H1 (cell line): ENCODE data around the gene MAGI2.

Source experiments
- BCL11A ChIP-seq, 2 experiments: IDR thresholded peaks; one replicate each; pipeline ENCODE4 v1.6.1; 2011; ENCODE audit warnings: low read depth in 2 of 2, low read length in 2 of 2, mild to moderate bottlenecking in 2 of 2
- CBX8 ChIP-seq: fragments of 300-800, 300-1000 bp; sonication (generic); IDR thresholded peaks from 2 replicates; pipeline ENCODE4 v1.7.1; 2016; ENCODE audit warnings: low read depth, low read length, borderline replicate concordance
- CTCF ChIP-seq, 3 experiments: IDR thresholded peaks; 1 replicate in 2 of 3; 2 replicates in 1 of 3; pipeline versions ENCODE4 v1.5.1 to v1.6.1; 2011; ENCODE audit warnings: low read length in 3 of 3, mild to moderate bottlenecking in 3 of 3, inconsistent platforms in 2 of 3, low read depth in 1 of 3, moderate library complexity in 1 of 3; ENCODE audit not compliant: insufficient read depth in 1 of 3; ENCODE audit errors: control extremely low read depth in 1 of 3
- EP300 ChIP-seq, 2 experiments: IDR thresholded peaks; 1 replicate in 1 of 2; 2 replicates in 1 of 2; pipeline ENCODE4 v1.6.1; 2011 to 2012; ENCODE audit warnings: low read depth in 2 of 2, low read length in 2 of 2, mild to moderate bottlenecking in 2 of 2, borderline replicate concordance in 1 of 2, inconsistent platforms in 1 of 2, moderate library complexity in 1 of 2
- EZH2 ChIP-seq: fragments of 200-600 bp; sonication (generic); IDR thresholded peaks from 2 replicates; pipeline ENCODE4 v1.7.1; 2012; ENCODE audit warnings: low read depth, mild to moderate bottlenecking, moderate library complexity, low read length, inconsistent platforms; ENCODE audit not compliant: severe bottlenecking
- FOSL1 ChIP-seq: IDR thresholded peaks from 2 replicates; pipeline ENCODE4 v1.6.1; 2011; ENCODE audit warnings: mild to moderate bottlenecking, low read depth, low read length, moderate library complexity; ENCODE audit not compliant: insufficient read depth
- HDAC6 ChIP-seq: IDR thresholded peaks from one replicate; pipeline ENCODE4 v1.7.1; 2012; ENCODE audit warnings: low read depth, mild to moderate bottlenecking, inconsistent platforms, low read length, moderate library complexity
- POLR2A ChIP-seq, 2 experiments: IDR thresholded peaks; 1 replicate in 1 of 2; 2 replicates in 1 of 2; pipeline ENCODE4 v1.6.1; 2011; ENCODE audit warnings: low read depth in 2 of 2, low read length in 2 of 2, mild to moderate bottlenecking in 2 of 2; ENCODE audit errors: control extremely low read depth in 1 of 2
- RAD21 ChIP-seq, 2 experiments: IDR thresholded peaks in 1 of 2; conservative IDR thresholded peaks in 1 of 2; 2 replicates each; pipeline ENCODE4 v1.6.1; 2011; ENCODE audit warnings: low read depth in 2 of 2, low read length in 2 of 2, improper control_type of control experiment in 1 of 2, inconsistent platforms in 1 of 2, mild to moderate bottlenecking in 1 of 2, moderate library complexity in 1 of 2
- RBBP5 ChIP-seq: IDR thresholded peaks from 2 replicates; pipeline ENCODE4 v1.7.1; 2012; ENCODE audit warnings: low read depth, mild to moderate bottlenecking, inconsistent platforms, low read length, moderate library complexity, borderline replicate concordance
- SRF ChIP-seq: IDR thresholded peaks from 2 replicates; pipeline ENCODE4 v1.6.1; 2011; ENCODE audit warnings: mild to moderate bottlenecking, low read depth, low read length, moderate library complexity
- TF ChIP-seq, protein P1 (sequence below): IDR thresholded peaks from 2 replicates; pipeline ENCODE4 v1.6.1; 2012; ENCODE audit warnings: low read length, inconsistent platforms

DNA sequence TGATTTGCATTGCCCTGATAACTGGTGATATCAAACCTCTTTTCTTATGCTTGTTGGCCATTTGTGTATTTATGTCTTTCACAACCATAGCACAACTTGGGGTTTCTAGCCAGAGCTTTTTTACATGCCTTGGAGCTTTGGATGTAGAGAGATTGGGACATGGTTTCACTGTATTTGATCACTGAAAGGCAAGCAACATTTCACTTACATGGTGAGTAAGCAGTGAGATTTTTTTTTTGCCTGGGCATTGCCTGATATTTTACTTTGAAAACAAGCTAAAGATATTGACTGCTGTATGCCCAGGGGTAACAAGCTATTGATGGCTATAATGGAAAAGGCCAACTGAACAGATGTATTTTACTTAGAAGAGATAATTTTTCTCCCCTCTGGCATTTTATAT is 1395.9 kb downstream of the MAGI2 start:
- TF ChIP-seq CTCF (IDR thresholded peaks at IDR 0.05; ENCODE audit: control extremely low read depth in 1 of 3, insufficient read depth in 1 of 3, low read depth in 1 of 3, low read length in 3 of 3) = no peak
- TF ChIP-seq RBBP5 = no peak
- no peak for TF ChIP-seq RAD21 (IDR thresholded peaks at IDR 0.05 in 1 of 2, conservative IDR thresholded peaks at IDR 0.05 in 1 of 2; ENCODE audit: low read depth in 2 of 2, low read length in 2 of 2)
- TF ChIP-seq FOSL1 = no peak
- TF ChIP-seq EP300 (IDR thresholded peaks at IDR 0.05; ENCODE audit: borderline replicate concordance in 1 of 2, low read depth in 2 of 2, low read length in 2 of 2) = no peak
- no peak for TF ChIP-seq HDAC6
- no peak for TF ChIP-seq POLR2A (IDR thresholded peaks at IDR 0.05; ENCODE audit: control extremely low read depth in 1 of 2, low read depth in 2 of 2, low read length in 2 of 2)
- TF ChIP-seq CBX8 = no peak
- TF ChIP-seq BCL11A (IDR thresholded peaks at IDR 0.05; ENCODE audit: low read depth in 2 of 2, low read length in 2 of 2) = no peak
- TF ChIP-seq SRF = no peak
- TF ChIP-seq, protein P1, sequence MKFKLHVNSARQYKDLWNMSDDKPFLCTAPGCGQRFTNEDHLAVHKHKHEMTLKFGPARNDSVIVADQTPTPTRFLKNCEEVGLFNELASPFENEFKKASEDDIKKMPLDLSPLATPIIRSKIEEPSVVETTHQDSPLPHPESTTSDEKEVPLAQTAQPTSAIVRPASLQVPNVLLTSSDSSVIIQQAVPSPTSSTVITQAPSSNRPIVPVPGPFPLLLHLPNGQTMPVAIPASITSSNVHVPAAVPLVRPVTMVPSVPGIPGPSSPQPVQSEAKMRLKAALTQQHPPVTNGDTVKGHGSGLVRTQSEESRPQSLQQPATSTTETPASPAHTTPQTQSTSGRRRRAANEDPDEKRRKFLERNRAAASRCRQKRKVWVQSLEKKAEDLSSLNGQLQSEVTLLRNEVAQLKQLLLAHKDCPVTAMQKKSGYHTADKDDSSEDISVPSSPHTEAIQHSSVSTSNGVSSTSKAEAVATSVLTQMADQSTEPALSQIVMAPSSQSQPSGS = no peak
- no peak for TF ChIP-seq EZH2
